Glutamatergic neuron (in vitro differentiated cells): ENCODE measurements around the gene CATSPER3. TPM values are rescaled to one million over a fixed set of nuclear protein-coding genes. Genes with fewer than 3 reads are reported as not detected.

Source experiments
- DNase-seq: peaks from one replicate; pipeline ENCODE4 v3.0.0; 2022
- H3K27ac Mint-ChIP-seq: one replicate; pipeline ENCODE4 v1.8.0; 2020; ENCODE audit warnings: mild to moderate bottlenecking, mixed read lengths, inconsistent platforms; ENCODE audit not compliant: unreplicated experiment
- H3K27me3 Mint-ChIP-seq: one replicate; pipeline ENCODE4 v1.8.0; 2020; ENCODE audit warnings: mild to moderate bottlenecking, moderate library complexity, mixed read lengths, inconsistent platforms; ENCODE audit not compliant: unreplicated experiment
- H3K36me3 Mint-ChIP-seq: one replicate; pipeline ENCODE4 v1.8.0; 2020; ENCODE audit warnings: mild to moderate bottlenecking, mixed read lengths, inconsistent platforms; ENCODE audit not compliant: unreplicated experiment
- H3K4me1 Mint-ChIP-seq: one replicate; pipeline ENCODE4 v1.8.0; 2020; ENCODE audit warnings: mild to moderate bottlenecking, low read depth, mixed read lengths, inconsistent platforms; ENCODE audit not compliant: unreplicated experiment
- H3K4me3 Mint-ChIP-seq: one replicate; pipeline ENCODE4 v1.8.0; 2020; ENCODE audit warnings: mild to moderate bottlenecking, mixed read lengths, inconsistent platforms; ENCODE audit not compliant: unreplicated experiment
- H3K9me3 Mint-ChIP-seq: one replicate; pipeline ENCODE4 v1.8.0; 2020; ENCODE audit warnings: mild to moderate bottlenecking, moderate library complexity, mixed read lengths, inconsistent platforms; ENCODE audit not compliant: unreplicated experiment
- CTCF ChIP-seq: fragments of 200-600 bp; sonication (generic); IDR thresholded peaks from one replicate; pipeline ENCODE4 v1.5.0; 2021; ENCODE audit not compliant: partially characterized antibody, unreplicated experiment
- total RNA-seq: library from RNA; stranded (reverse); fragmentation: NEBNext Ultra II Directional; extraction: Animal tissue kit (Norgen Biotek cat#: 25700); gene quantifications from one replicate; pipeline ENCODE4 v1.2.1, GENCODE V29; 2021; ENCODE audit not compliant: unreplicated experiment

CATSPER3 gene
- total RNA-seq, 1 donor from 2014 or later = 0.54 TPM

GRCh38 chr5:135040333-135041144, 72.8 kb downstream of the CATSPER3 start:
- Mint-ChIP-seq H3K4me1 (no peaks in the 10 kb centered on the region), H3K9me3 (peaks cover 12% of the 10 kb centered on the region), H3K36me3 (no peaks in the 10 kb centered on the region), H3K4me3 (no peak overlapping the region), H3K27me3 (peaks cover 37% of the 10 kb centered on the region), H3K27ac (no peak overlapping the region)
- TF ChIP-seq CTCF = no peak
- DNase-seq = peak; percentile 74

- H3K9me3 Mint-ChIP-seq = peaks cover 12% of the 10 kb centered on the region
- TF ChIP-seq CTCF = no peak
- H3K4me3 Mint-ChIP-seq = no peak overlapping the region
- no peak for DNase-seq
- peaks cover 34% of the 10 kb centered on the region for H3K27me3 Mint-ChIP-seq
- no peaks in the 10 kb centered on the region for H3K36me3 Mint-ChIP-seq
- no peaks in the 10 kb centered on the region for H3K4me1 Mint-ChIP-seq
- H3K27ac Mint-ChIP-seq = no peak overlapping the region
Measured at GRCh38 chr5:135041145-135041587, 73.5 kb downstream of the CATSPER3 start.

- no peaks in the 10 kb centered on the region for H3K4me1 Mint-ChIP-seq
- no peak for TF ChIP-seq CTCF
- H3K27ac Mint-ChIP-seq = no peak overlapping the region
- H3K36me3 Mint-ChIP-seq = no peaks in the 10 kb centered on the region
- H3K27me3 Mint-ChIP-seq = peaks cover 33% of the 10 kb centered on the region
- H3K9me3 Mint-ChIP-seq = peaks cover 12% of the 10 kb centered on the region
- no peak overlapping the region for H3K4me3 Mint-ChIP-seq
- DNase-seq = no peak
Measured at GRCh38 chr5:135041726-135042125, 74.0 kb downstream of the CATSPER3 start.

GRCh38 chr5:135042595-135042994, 74.9 kb downstream of the CATSPER3 start:
- DNase-seq = no peak
- Mint-ChIP-seq H3K9me3 (peaks cover 12% of the 10 kb centered on the region), H3K27ac (no peak overlapping the region), H3K4me1 (no peaks in the 10 kb centered on the region), H3K27me3 (peaks cover 33% of the 10 kb centered on the region), H3K4me3 (no peak overlapping the region), H3K36me3 (no peaks in the 10 kb centered on the region)
- TF ChIP-seq CTCF = no peak

GRCh38 chr5:135045488-135045887, 77.8 kb downstream of the CATSPER3 start:
- H3K9me3 Mint-ChIP-seq = peaks cover 4% of the 10 kb centered on the region
- H3K4me3 Mint-ChIP-seq = peak overlapping the region; percentile 3
- DNase-seq = no peak
- no peaks in the 10 kb centered on the region for H3K36me3 Mint-ChIP-seq
- TF ChIP-seq CTCF = no peak
- H3K4me1 Mint-ChIP-seq = no peaks in the 10 kb centered on the region
- peaks cover 41% of the 10 kb centered on the region for H3K27me3 Mint-ChIP-seq
- no peak overlapping the region for H3K27ac Mint-ChIP-seq
